ENCODE measurements around the gene FUT7.
"Not testable (repeated sequence)": the region's sequence is repeated elsewhere in the genome, so short reads cannot be mapped to it uniquely, and the experiment has no call there.

The FUT7 gene

GRCh38 chr9:137048655-137049543 is 17.0 kb upstream of the FUT7 start:
- DNase-seq: no peak

GRCh38 chr9:137046088-137046787 is 14.3 kb upstream of the FUT7 start, which contains the start of gene NPDC1:
Gene NPDC1, minus strand, starts transcription at chr9:137046177. Its CDS starts 188 bp downstream, at chr9:137045989.
- DNase-seq: peak; percentile 85

GRCh38 chr9:137045294-137046087 is 13.6 kb upstream of the FUT7 start:
- DNase-seq: peak; percentile 22

- no peak for DNase-seq
These were observed 12.8 kb upstream of the FUT7 start for GRCh38 chr9:137044502-137045177.

GRCh38 chr9:137044037-137044436 is 12.1 kb upstream of the FUT7 start:
- DNase-seq: no peak

- DNase-seq: no peak
These were observed 11.2 kb upstream of the FUT7 start for GRCh38 chr9:137042751-137043727.

- no peak for DNase-seq
These were observed 9.2 kb upstream of the FUT7 start for GRCh38 chr9:137041124-137041523.

- DNase-seq: no peak
These were observed 8.7 kb upstream of the FUT7 start for GRCh38 chr9:137040568-137040967.

- DNase-seq: no peak
These were observed 7.9 kb upstream of the FUT7 start for GRCh38 chr9:137039611-137040366.

- no peak for DNase-seq
These were observed 7.0 kb upstream of the FUT7 start for GRCh38 chr9:137038916-137039315.

GRCh38 chr9:137037483-137037882 is 5.6 kb upstream of the FUT7 start:
- no peak for DNase-seq

- no peak for DNase-seq
These were observed 5.1 kb upstream of the FUT7 start for GRCh38 chr9:137037035-137037434.

- DNase-seq: no peak
These were observed 4.0 kb upstream of the FUT7 start for GRCh38 chr9:137035937-137036336.

- DNase-seq: no peak
These were observed 3.6 kb upstream of the FUT7 start for GRCh38 chr9:137035507-137035834.

GRCh38 chr9:137034709-137035506 is 3.0 kb upstream of the FUT7 start:
- peak; percentile 92 for DNase-seq

- no peak for DNase-seq
These were observed 2.3 kb upstream of the FUT7 start for GRCh38 chr9:137034039-137034708.

- not testable (repeated sequence) for DNase-seq
These were observed 1.6 kb upstream of the FUT7 start for GRCh38 chr9:137033481-137033880.

- peak; percentile 26 for DNase-seq
These were observed 970 bp upstream of the FUT7 start for GRCh38 chr9:137032858-137033257.
